Measurements from ENCODE around the gene NDUFB7. TPM values are rescaled to one million over a fixed set of nuclear protein-coding genes. Genes with fewer than 3 reads are reported as not detected.
A peak's percentile ranks its signal among the peaks of the same experiment; 100 is the strongest.

NDUFB7 gene
- total RNA-seq, 1 donor from 2014 or later: 117 TPM

- TF ChIP-seq CTCF (IDR thresholded peaks at IDR 0.05; ENCODE audit: unreplicated experiment): no peak
- H3K27ac Mint-ChIP-seq: no peak overlapping the region
- peaks cover 3% of the 10 kb centered on the region for H3K36me3 Mint-ChIP-seq
- peak overlapping the region; percentile 53 for H3K4me3 Mint-ChIP-seq
- peaks cover 26% of the 10 kb centered on the region for H3K4me1 Mint-ChIP-seq
- no peaks in the 10 kb centered on the region for H3K9me3 Mint-ChIP-seq
- no peaks in the 10 kb centered on the region for H3K27me3 Mint-ChIP-seq (ENCODE audit: low read depth)
- no peak for DNase-seq (ENCODE audit: low spot score in 2 of 2, unreplicated experiment in 2 of 2)
Measured at GRCh38 chr19:14530506-14530905, 41.4 kb downstream of the NDUFB7 start.

GRCh38 chr19:14530005-14530348 is 41.9 kb downstream of the NDUFB7 start:
- no peak for DNase-seq (ENCODE audit: low spot score in 2 of 2, unreplicated experiment in 2 of 2)
- H3K27me3 Mint-ChIP-seq (ENCODE audit: low read depth): no peaks in the 10 kb centered on the region
- H3K27ac Mint-ChIP-seq: peak overlapping the region; percentile 96
- peaks cover 29% of the 10 kb centered on the region for H3K4me1 Mint-ChIP-seq
- TF ChIP-seq CTCF (IDR thresholded peaks at IDR 0.05; ENCODE audit: unreplicated experiment): no peak
- peaks cover 3% of the 10 kb centered on the region for H3K36me3 Mint-ChIP-seq
- H3K9me3 Mint-ChIP-seq: no peaks in the 10 kb centered on the region
- peak overlapping the region; percentile 95 for H3K4me3 Mint-ChIP-seq

- Mint-ChIP-seq H3K4me1 (peaks cover 29% of the 10 kb centered on the region), H3K27me3 (ENCODE audit: low read depth) (no peaks in the 10 kb centered on the region), H3K9me3 (no peaks in the 10 kb centered on the region), H3K27ac (peak within 1 kb of the TSS; percentile 96), H3K4me3 (peak within 1 kb of the TSS; percentile 95), H3K36me3 (peaks cover 3% of the 10 kb centered on the region)
- DNase-seq (ENCODE audit: low spot score in 2 of 2, unreplicated experiment in 2 of 2): peak; percentile 97 to 98
- TF ChIP-seq CTCF (IDR thresholded peaks at IDR 0.05; ENCODE audit: unreplicated experiment): peak; percentile 8
Measured at GRCh38 chr19:14529254-14530004, 42.4 kb downstream of the NDUFB7 start, which contains the start of gene TECR. Gene TECR, plus strand, starts transcription at chr19:14529594. Its CDS starts 103 bp downstream, at chr19:14529697.

GRCh38 chr19:14528419-14529253 is 43.2 kb downstream of the NDUFB7 start:
- TF ChIP-seq CTCF (IDR thresholded peaks at IDR 0.05; ENCODE audit: unreplicated experiment): no peak
- Mint-ChIP-seq H3K4me1 (peaks cover 28% of the 10 kb centered on the region), H3K36me3 (peaks cover 3% of the 10 kb centered on the region), H3K27me3 (ENCODE audit: low read depth) (no peaks in the 10 kb centered on the region), H3K27ac (peak overlapping the region; percentile 96), H3K9me3 (no peaks in the 10 kb centered on the region), H3K4me3 (peak overlapping the region; percentile 95)
- DNase-seq (ENCODE audit: low spot score in 2 of 2, unreplicated experiment in 2 of 2): no peak

GRCh38 chr19:14526423-14526822 is 45.4 kb downstream of the NDUFB7 start:
- TF ChIP-seq CTCF (IDR thresholded peaks at IDR 0.05; ENCODE audit: unreplicated experiment): no peak
- no peak for DNase-seq (ENCODE audit: low spot score in 2 of 2, unreplicated experiment in 2 of 2)
- Mint-ChIP-seq H3K27me3 (ENCODE audit: low read depth) (no peaks in the 10 kb centered on the region), H3K4me1 (peaks cover 27% of the 10 kb centered on the region), H3K36me3 (no peaks in the 10 kb centered on the region), H3K4me3 (no peak overlapping the region), H3K9me3 (no peaks in the 10 kb centered on the region), H3K27ac (peak overlapping the region; percentile 92)

Measured in mesothelial cell of epicardium (in vitro differentiated cells).